Loucy (cell line): ENCODE measurements around the gene MISP.

ENCODE experiments used
- H2AFZ ChIP-seq: fragments of 200-600 bp; sonication (generic); 2 replicates; pipeline ENCODE4 v1.6.0; 2016; ENCODE audit warnings: antibody characterized with exemption, mild to moderate bottlenecking, low read length, moderate library complexity
- H3F3A ChIP-seq: fragments of 200-600 bp; 2 replicates; pipeline ENCODE4 v1.6.0; 2016; ENCODE audit warnings: antibody characterized with exemption, low read depth, mild to moderate bottlenecking
- H3K27me3 ChIP-seq: fragments of 200-600 bp; sonication (generic); 2 replicates; pipeline ENCODE4 v1.6.1; 2014; ENCODE audit warnings: low read length, mild to moderate bottlenecking; ENCODE audit not compliant: insufficient read depth, poor library complexity, severe bottlenecking
- H3K36me3 ChIP-seq: fragments of 200-600 bp; sonication (generic); 2 replicates; pipeline ENCODE4 v1.6.1; 2016; ENCODE audit warnings: low read length; ENCODE audit not compliant: insufficient read depth
- H3K4me1 ChIP-seq: fragments of 200-600 bp; sonication (generic); 2 replicates; pipeline ENCODE4 v1.5.1; 2014; ENCODE audit warnings: low read length, mild to moderate bottlenecking; ENCODE audit not compliant: insufficient read depth, poor library complexity, severe bottlenecking
- H3K4me2 ChIP-seq: fragments of 200-600 bp; sonication (generic); 2 replicates; pipeline ENCODE4 v1.6.0; 2014; ENCODE audit warnings: antibody characterized with exemption, low read length, low read depth, mild to moderate bottlenecking; ENCODE audit not compliant: poor library complexity, severe bottlenecking
- H3K4me3 ChIP-seq: fragments of 200-600 bp; sonication (generic); 2 replicates; pipeline ENCODE4 v1.5.1; 2014; ENCODE audit warnings: low read length, mild to moderate bottlenecking, mixed read lengths; ENCODE audit not compliant: poor library complexity, severe bottlenecking
- H3K79me2 ChIP-seq: fragments of 200-600 bp; sonication (generic); 2 replicates; pipeline ENCODE4 v1.6.1; 2014; ENCODE audit warnings: low read length; ENCODE audit not compliant: insufficient read depth
- H3K9ac ChIP-seq: fragments of 200-600 bp; sonication (generic); 2 replicates; pipeline ENCODE4 v1.6.0; 2014; ENCODE audit warnings: mild to moderate bottlenecking, low read depth, low read length, moderate library complexity; ENCODE audit not compliant: poor library complexity, severe bottlenecking
- H3K9me2 ChIP-seq: fragments of 200-600 bp; sonication (generic); replicated peaks from 2 replicates; pipeline ENCODE4 v1.6.1; 2016; ENCODE audit warnings: low read depth, low read length, mixed read lengths
- H3K9me3 ChIP-seq: fragments of 200-600 bp; sonication (generic); 2 replicates; pipeline ENCODE4 v1.6.1; 2014; ENCODE audit warnings: mild to moderate bottlenecking, antibody characterized with exemption, low read length, low read depth; ENCODE audit not compliant: insufficient read depth
- H4K20me1 ChIP-seq: fragments of 200-600 bp; sonication (generic); 2 replicates; pipeline ENCODE4 v1.6.0; 2014; ENCODE audit warnings: antibody characterized with exemption, low read length, mild to moderate bottlenecking; ENCODE audit not compliant: insufficient read depth, poor library complexity, severe bottlenecking
- CTCF ChIP-seq: fragments of 200-600 bp; sonication (generic); conservative IDR thresholded peaks from 2 replicates; pipeline ENCODE4 v1.5.1; 2014; ENCODE audit warnings: mild to moderate bottlenecking, antibody characterized with exemption, low read length
- EZH2phosphoT487 ChIP-seq: fragments of 200-600 bp; IDR thresholded peaks from 2 replicates; pipeline ENCODE4 v1.6.1; 2018; ENCODE audit warnings: antibody characterized with exemption, mild to moderate bottlenecking, moderate library complexity, borderline replicate concordance

The MISP gene

GRCh38 chr19:787536-787935, 36.6 kb downstream of the MISP start:
- H3K4me1 ChIP-seq = no peaks in the 10 kb centered on the region

GRCh38 chr19:788686-788982, 37.7 kb downstream of the MISP start:
- H3K4me1 ChIP-seq = no peaks in the 10 kb centered on the region
- TF ChIP-seq CTCF (no peak), EZH2phosphoT487 (no peak)
- no peaks in the 10 kb centered on the region for H3K79me2 ChIP-seq
- no peak overlapping the region for H3K9ac ChIP-seq
- H3F3A ChIP-seq = no peaks in the 10 kb centered on the region
- H2AFZ ChIP-seq = no peak overlapping the region
- H3K9me3 ChIP-seq = no peaks in the 10 kb centered on the region
- H3K27me3 ChIP-seq = no peaks in the 10 kb centered on the region
- no peaks in the 10 kb centered on the region for H3K9me2 ChIP-seq
- H3K36me3 ChIP-seq = no peaks in the 10 kb centered on the region
- H4K20me1 ChIP-seq = no peaks in the 10 kb centered on the region
- H3K4me3 ChIP-seq = no peak overlapping the region
- no peak overlapping the region for H3K4me2 ChIP-seq

More at GRCh38 chr19:787536-787935, 36.6 kb downstream of the MISP start:
- H3K36me3 ChIP-seq = no peaks in the 10 kb centered on the region
- H3K9me3 ChIP-seq = no peaks in the 10 kb centered on the region
- no peaks in the 10 kb centered on the region for H4K20me1 ChIP-seq
- H3K9me2 ChIP-seq = no peaks in the 10 kb centered on the region
- no peak overlapping the region for H3K9ac ChIP-seq
- TF ChIP-seq CTCF = no peak
- TF ChIP-seq EZH2phosphoT487 = no peak
- H3K4me3 ChIP-seq = no peak overlapping the region
- H3K4me2 ChIP-seq = no peak overlapping the region
- no peaks in the 10 kb centered on the region for H3F3A ChIP-seq
- H3K27me3 ChIP-seq = no peaks in the 10 kb centered on the region
- H3K79me2 ChIP-seq = no peaks in the 10 kb centered on the region
- no peak overlapping the region for H2AFZ ChIP-seq

- Histone ChIP-seq H3K79me2 (no peaks in the 10 kb centered on the region), H3K27me3 (no peaks in the 10 kb centered on the region), H4K20me1 (no peaks in the 10 kb centered on the region), H2AFZ (no peak overlapping the region), H3K9me3 (no peaks in the 10 kb centered on the region), H3K36me3 (no peaks in the 10 kb centered on the region), H3F3A (no peaks in the 10 kb centered on the region), H3K4me3 (no peak overlapping the region), H3K4me2 (no peak overlapping the region), H3K9ac (no peak overlapping the region), H3K4me1 (no peaks in the 10 kb centered on the region), H3K9me2 (no peaks in the 10 kb centered on the region)
- TF ChIP-seq CTCF (no peak), EZH2phosphoT487 (no peak)
Observed at GRCh38 chr19:788983-789700, 38.2 kb downstream of the MISP start.
